ENCODE results near the gene PLCG2. TPM values are rescaled to one million over a fixed set of nuclear protein-coding genes. Genes with fewer than 3 reads are reported as not detected.

Gene PLCG2
- total RNA-seq, 1 experiment from 2014 or later: 14.4 TPM

DNA sequence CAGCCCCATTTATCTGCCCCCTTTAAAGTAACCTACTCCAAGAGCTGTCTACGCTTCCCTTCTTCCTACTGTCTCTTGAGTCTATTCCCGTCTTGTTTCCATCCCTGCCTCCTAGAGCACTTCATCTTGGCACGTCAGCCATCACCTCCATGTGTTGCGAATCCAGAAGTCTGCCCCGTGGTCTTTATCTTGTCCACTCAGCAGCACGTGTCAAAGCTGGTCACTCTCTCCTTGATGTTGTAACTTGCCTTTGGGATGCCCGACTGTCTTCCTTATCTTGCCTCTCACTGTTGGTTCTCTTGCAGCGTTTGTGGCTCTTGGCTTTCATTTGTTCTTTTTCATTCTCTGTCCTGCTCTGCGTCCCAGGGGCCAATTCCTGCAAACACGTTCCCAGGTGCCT lies 99.4 kb downstream of the PLCG2 start:
- no peak overlapping the region for H3K4me3 ChIP-seq (ENCODE audit: low read depth, low read length)
- Mint-ChIP-seq H3K4me1 (ENCODE audit: low read depth, unreplicated experiment) (no peaks in the 10 kb centered on the region), H3K36me3 (ENCODE audit: insufficient read depth, unreplicated experiment) (no peaks in the 10 kb centered on the region), H3K4me3 (ENCODE audit: unreplicated experiment) (no peak overlapping the region), H3K9me3 (ENCODE audit: unreplicated experiment) (no peaks in the 10 kb centered on the region), H3K27me3 (ENCODE audit: insufficient read depth, unreplicated experiment) (no peaks in the 10 kb centered on the region), H3K27ac (ENCODE audit: unreplicated experiment) (no peak overlapping the region)
- no TSS peak for BruUV-seq (replicated peaks)
- ChIA-PET CTCF (interaction anchor here (0.7 kb wide), 2 partner anchors 128 to 139 kb away, joined by 3 to 5 read pairs; no protein-coding TSS in a partner anchor), POLR2A (no interaction called here)
- no peaks in the 10 kb centered on the region for H3K9me3 ChIP-seq
- H3K36me3 ChIP-seq (ENCODE audit: control insufficient read depth, insufficient read depth, low read length): no peaks in the 10 kb centered on the region
- TF ChIP-seq, protein P1, sequence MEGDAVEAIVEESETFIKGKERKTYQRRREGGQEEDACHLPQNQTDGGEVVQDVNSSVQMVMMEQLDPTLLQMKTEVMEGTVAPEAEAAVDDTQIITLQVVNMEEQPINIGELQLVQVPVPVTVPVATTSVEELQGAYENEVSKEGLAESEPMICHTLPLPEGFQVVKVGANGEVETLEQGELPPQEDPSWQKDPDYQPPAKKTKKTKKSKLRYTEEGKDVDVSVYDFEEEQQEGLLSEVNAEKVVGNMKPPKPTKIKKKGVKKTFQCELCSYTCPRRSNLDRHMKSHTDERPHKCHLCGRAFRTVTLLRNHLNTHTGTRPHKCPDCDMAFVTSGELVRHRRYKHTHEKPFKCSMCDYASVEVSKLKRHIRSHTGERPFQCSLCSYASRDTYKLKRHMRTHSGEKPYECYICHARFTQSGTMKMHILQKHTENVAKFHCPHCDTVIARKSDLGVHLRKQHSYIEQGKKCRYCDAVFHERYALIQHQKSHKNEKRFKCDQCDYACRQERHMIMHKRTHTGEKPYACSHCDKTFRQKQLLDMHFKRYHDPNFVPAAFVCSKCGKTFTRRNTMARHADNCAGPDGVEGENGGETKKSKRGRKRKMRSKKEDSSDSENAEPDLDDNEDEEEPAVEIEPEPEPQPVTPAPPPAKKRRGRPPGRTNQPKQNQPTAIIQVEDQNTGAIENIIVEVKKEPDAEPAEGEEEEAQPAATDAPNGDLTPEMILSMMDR (IDR thresholded peaks at IDR 0.05; ENCODE audit: insufficient read depth in 1 of 2, low read depth in 1 of 2, low read length in 1 of 2, severe bottlenecking in 1 of 2, unreplicated experiment in 1 of 2): no peak
- no peaks in the 10 kb centered on the region for H3K4me1 ChIP-seq
- no peak for DNase-seq
- intact Hi-C loops (cut with micrococcal nuclease; ENCODE audit: unreplicated experiment): no loop called here
- H3K27me3 ChIP-seq (replicated peaks; ENCODE audit: control insufficient read depth, insufficient read depth, low read length): no peaks in the 10 kb centered on the region

DNA sequence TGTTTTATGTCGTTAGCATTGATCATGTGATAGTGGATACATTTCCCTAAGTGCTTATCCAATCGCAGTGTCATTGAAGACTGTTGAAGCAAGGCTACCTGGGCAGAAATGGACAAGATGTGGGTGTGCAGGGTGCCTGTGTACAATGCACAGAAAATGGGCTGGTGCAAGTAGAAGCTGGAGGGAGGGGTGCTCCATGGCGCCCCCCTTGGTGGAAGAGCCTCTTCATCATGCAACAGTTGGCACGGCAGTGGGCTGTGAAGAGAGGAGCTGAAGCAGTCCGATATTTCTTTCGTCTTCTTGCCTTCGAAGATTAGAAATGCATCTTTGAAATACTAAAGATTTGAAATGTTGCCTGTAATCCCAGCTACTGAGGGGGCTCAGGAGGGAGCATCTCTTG lies 100.5 kb downstream of the PLCG2 start:
- BruUV-seq (replicated peaks): no TSS peak

DNA sequence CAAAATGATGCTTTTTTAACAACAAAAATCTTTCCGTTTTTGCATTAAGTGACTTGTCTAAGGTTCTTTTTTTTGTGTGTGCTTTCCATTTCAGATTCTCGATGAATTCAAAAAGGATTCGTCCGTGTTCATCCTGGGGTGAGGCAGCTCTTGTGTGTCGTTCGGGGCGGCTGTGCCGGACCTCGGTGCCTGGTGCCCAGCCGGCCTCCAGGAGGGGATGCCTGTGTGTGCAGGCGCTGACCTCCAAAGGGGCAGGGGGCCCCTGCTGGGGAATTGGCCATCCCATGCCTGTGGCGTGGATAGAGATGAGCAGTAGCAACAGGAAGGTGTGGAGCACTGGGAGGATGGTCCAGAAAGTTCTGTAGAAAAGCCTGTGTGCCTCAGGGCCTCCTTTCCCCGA lies 101.7 kb downstream of the PLCG2 start:
- Histone ChIP-seq H3K36me3 (ENCODE audit: control insufficient read depth, insufficient read depth, low read length) (no peaks in the 10 kb centered on the region), H3K4me3 (ENCODE audit: low read depth, low read length) (no peak overlapping the region), H3K4me1 (peaks cover 2% of the 10 kb centered on the region; the same call in 1 of the 2 replicates), H3K27me3 (replicated peaks; ENCODE audit: control insufficient read depth, insufficient read depth, low read length) (no peaks in the 10 kb centered on the region), H3K9me3 (no peaks in the 10 kb centered on the region)
- Mint-ChIP-seq H3K4me1 (ENCODE audit: low read depth, unreplicated experiment) (peaks cover 8% of the 10 kb centered on the region), H3K27me3 (ENCODE audit: insufficient read depth, unreplicated experiment) (no peaks in the 10 kb centered on the region), H3K9me3 (ENCODE audit: unreplicated experiment) (no peaks in the 10 kb centered on the region), H3K4me3 (ENCODE audit: unreplicated experiment) (no peak overlapping the region), H3K27ac (ENCODE audit: unreplicated experiment) (no peak overlapping the region), H3K36me3 (ENCODE audit: insufficient read depth, unreplicated experiment) (no peaks in the 10 kb centered on the region)
- ChIA-PET CTCF (no interaction called here), POLR2A (no interaction called here)
- no TSS peak for BruUV-seq (replicated peaks)
- TF ChIP-seq, protein P1 (IDR thresholded peaks at IDR 0.05; ENCODE audit: insufficient read depth in 1 of 2, low read depth in 1 of 2, low read length in 1 of 2, severe bottlenecking in 1 of 2, unreplicated experiment in 1 of 2): no peak
- DNase-seq: no peak
- intact Hi-C loops (cut with micrococcal nuclease; ENCODE audit: unreplicated experiment): no loop called here

More for the DNA sequence above, 100.5 kb downstream of the PLCG2 start:
- H3K9me3 ChIP-seq: no peaks in the 10 kb centered on the region
- no peaks in the 10 kb centered on the region for H3K4me1 ChIP-seq
- Mint-ChIP-seq H3K27ac (ENCODE audit: unreplicated experiment) (no peak overlapping the region), H3K36me3 (ENCODE audit: insufficient read depth, unreplicated experiment) (no peaks in the 10 kb centered on the region), H3K4me3 (ENCODE audit: unreplicated experiment) (no peak overlapping the region), H3K9me3 (ENCODE audit: unreplicated experiment) (no peaks in the 10 kb centered on the region), H3K4me1 (ENCODE audit: low read depth, unreplicated experiment) (no peaks in the 10 kb centered on the region), H3K27me3 (ENCODE audit: insufficient read depth, unreplicated experiment) (no peaks in the 10 kb centered on the region)
- no peak overlapping the region for H3K4me3 ChIP-seq (ENCODE audit: low read depth, low read length)
- DNase-seq: no peak
- no peaks in the 10 kb centered on the region for H3K27me3 ChIP-seq (replicated peaks; ENCODE audit: control insufficient read depth, insufficient read depth, low read length)
- TF ChIP-seq, protein P1 (IDR thresholded peaks at IDR 0.05; ENCODE audit: insufficient read depth in 1 of 2, low read depth in 1 of 2, low read length in 1 of 2, severe bottlenecking in 1 of 2, unreplicated experiment in 1 of 2): peak in 1 of 2 experiments; percentile 17
- no peaks in the 10 kb centered on the region for H3K36me3 ChIP-seq (ENCODE audit: control insufficient read depth, insufficient read depth, low read length)
- intact Hi-C loops (cut with micrococcal nuclease; ENCODE audit: unreplicated experiment): no loop called here
- CTCF ChIA-PET: interaction anchor here (0.6 kb wide), 1 partner anchor 28 kb away, joined by 3 read pairs; no protein-coding TSS in a partner anchor
- POLR2A ChIA-PET: no interaction called here

Data from Caco-2 (cell line).